Suprapubic skin (tissue), 4 donors: ENCODE data around the gene ZFAND6.

Source experiments
- CTCF ChIP-seq, 2 donors: fragments of 200-600 bp in 1 of 2; fragments of 450-650 bp in 1 of 2; sonication (generic) in 1 of 2; IDR thresholded peaks; one replicate each; pipeline ENCODE4 v1.5.1; 2016 to 2019; ENCODE audit warnings: antibody characterized with exemption in 2 of 2, mild to moderate bottlenecking in 1 of 2, moderate library complexity in 1 of 2
- POLR2A ChIP-seq, 2 donors: fragments of 450-650 bp; IDR thresholded peaks; one replicate each; pipeline ENCODE4 v1.6.1; 2017; ENCODE audit warnings: antibody characterized with exemption in 2 of 2, mild to moderate bottlenecking in 2 of 2, moderate library complexity in 2 of 2
- POLR2AphosphoS5 ChIP-seq, 3 donors: sonication (generic); formaldehyde crosslinking; IDR thresholded peaks; one replicate each; pipeline ENCODE4 v1.6.1; 2017; ENCODE audit warnings: antibody characterized with exemption in 3 of 3

GRCh38 chr15:80161468-80162016, 102.1 kb downstream of the ZFAND6 start:
- TF ChIP-seq POLR2A (IDR thresholded peaks at IDR 0.05) (no peak), CTCF (IDR thresholded peaks at IDR 0.05) (no peak), POLR2AphosphoS5 (IDR thresholded peaks at IDR 0.05) (no peak)
